ENCODE results near the gene GALP.
"Not testable (repeated sequence)": the region's sequence is repeated elsewhere in the genome, so short reads cannot be mapped to it uniquely, and the experiment has no call there.

Gene GALP

DNA sequence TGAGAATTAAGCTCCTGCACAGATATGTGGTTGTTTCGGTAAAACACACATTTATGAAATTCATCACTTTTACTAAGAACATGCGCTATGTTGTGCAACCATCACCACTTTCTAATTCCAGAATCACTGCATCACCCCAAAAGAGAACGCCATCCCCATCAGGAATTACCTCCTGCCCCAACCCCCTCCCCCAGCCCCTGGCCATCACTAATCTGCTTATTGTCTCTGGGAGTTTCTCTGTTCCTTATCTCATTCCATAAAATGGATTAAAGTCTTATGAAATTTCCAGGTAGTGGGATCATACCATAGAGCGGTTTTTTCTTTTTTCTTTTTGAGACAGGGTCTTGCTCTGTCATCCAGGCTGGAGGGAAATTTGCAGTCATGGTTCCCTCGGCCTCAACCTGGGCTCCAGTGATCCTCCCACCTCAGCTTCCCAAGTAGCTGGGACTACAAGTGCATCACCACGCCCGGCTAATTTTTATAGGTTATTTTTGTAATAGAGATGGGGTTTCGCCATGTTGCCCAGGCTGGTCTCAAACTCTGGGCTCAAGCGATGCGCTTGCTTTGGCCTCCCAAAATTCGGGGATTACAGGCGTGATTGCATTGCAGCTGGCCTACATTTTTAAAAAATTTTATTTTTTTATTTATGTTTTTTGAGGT lies 18.3 kb downstream of the GALP start:
- no peak for DNase-seq

GRCh38 chr19:56197646-56198045 lies 21.8 kb downstream of the GALP start, which contains the start of gene ZSCAN5B:
Gene ZSCAN5B (minus strand): TSS chr19:56197783. CDS start chr19:56193052, 4,731 bp downstream.
- not testable (repeated sequence) for DNase-seq

DNA sequence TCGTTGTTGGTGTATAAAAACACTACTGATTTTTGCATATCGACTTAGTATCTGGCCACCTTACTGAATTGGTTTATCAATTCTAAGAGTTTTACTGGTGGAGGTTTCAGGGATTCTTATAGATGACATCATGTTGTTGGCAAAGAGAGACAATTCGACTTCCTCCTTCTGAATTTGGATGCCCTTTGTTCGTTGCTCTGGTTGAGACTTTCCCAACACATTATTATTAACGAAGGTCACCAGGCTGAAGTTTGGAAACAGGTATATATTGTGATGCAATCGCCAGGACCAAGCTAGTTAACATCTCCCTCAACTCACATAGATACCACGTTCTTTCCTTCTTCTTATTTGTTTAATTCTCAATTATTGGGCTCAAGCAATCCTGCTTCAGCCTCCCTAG lies 23.9 kb downstream of the GALP start:
- no peak for DNase-seq

DNA sequence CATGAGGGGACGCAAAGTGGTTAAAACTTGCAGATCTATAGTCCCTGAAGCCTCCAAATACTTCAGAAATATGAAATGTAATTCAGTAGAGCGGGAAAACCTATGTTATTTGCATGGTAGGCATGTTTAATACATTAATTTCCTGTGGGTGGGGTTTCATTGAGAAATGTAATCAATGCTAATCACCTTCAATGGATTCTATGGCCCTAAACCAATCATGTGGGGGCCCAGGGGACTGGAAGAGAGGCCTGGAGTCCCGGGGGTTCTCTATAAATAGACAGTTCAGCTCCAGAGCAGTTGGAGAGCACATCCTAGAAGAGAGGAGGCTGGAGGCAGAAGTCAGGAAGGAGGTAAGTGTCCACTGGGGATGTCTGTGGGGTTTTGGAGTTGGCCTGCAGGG lies 26.2 kb downstream of the GALP start, which contains the start of gene ZSCAN5C:
Gene ZSCAN5C, plus strand, starts transcription at position 301 of the 400 bp plus-strand sequence. CDS start 3,641 bp downstream, outside the sequence.
- DNase-seq = no peak

DNA sequence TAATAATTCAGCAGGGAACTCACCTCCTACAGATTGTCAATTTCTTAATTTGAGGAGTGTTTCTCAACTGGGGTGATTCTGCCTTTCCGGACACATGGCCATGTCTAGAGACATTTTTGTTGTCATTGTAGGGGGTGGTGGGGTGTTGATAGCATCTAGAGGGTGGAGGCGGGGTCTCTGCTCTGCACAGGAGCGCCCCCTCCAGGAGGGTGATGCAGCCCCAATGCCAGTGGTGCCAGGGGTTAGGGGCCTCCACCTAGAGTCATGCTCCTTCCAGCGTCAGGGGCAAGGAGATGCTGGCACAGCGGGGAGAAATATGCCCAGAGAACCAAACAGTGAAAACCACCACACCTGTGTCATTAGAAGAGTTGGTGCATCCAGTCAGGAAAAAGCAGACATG lies 31.8 kb downstream of the GALP start:
- not testable (repeated sequence) for DNase-seq

GRCh38 chr19:56209091-56209490 lies 33.3 kb downstream of the GALP start:
- no peak for DNase-seq

DNA sequence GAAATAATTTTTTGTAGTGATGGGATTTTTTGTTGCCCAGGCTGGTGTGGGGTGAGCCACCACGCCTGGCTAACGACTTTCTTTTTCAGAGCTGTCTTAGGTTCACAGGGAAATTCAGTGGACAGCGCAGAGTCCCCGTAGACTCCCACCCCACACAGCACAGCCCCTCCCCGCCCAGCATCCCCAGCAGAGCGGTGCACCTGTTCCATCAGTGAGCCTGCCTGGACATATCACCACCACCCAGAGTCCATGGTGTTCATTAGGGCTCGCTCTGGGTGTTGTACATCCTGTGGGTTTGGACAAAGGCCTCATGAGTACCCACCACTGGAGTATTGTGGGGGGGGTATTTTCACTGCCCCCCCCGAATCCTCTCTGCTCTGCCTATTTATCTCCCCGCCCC lies 34.2 kb downstream of the GALP start:
- not testable (repeated sequence) for DNase-seq

- no peak for DNase-seq
Measured at GRCh38 chr19:56211718-56212117, 35.9 kb downstream of the GALP start.

DNA sequence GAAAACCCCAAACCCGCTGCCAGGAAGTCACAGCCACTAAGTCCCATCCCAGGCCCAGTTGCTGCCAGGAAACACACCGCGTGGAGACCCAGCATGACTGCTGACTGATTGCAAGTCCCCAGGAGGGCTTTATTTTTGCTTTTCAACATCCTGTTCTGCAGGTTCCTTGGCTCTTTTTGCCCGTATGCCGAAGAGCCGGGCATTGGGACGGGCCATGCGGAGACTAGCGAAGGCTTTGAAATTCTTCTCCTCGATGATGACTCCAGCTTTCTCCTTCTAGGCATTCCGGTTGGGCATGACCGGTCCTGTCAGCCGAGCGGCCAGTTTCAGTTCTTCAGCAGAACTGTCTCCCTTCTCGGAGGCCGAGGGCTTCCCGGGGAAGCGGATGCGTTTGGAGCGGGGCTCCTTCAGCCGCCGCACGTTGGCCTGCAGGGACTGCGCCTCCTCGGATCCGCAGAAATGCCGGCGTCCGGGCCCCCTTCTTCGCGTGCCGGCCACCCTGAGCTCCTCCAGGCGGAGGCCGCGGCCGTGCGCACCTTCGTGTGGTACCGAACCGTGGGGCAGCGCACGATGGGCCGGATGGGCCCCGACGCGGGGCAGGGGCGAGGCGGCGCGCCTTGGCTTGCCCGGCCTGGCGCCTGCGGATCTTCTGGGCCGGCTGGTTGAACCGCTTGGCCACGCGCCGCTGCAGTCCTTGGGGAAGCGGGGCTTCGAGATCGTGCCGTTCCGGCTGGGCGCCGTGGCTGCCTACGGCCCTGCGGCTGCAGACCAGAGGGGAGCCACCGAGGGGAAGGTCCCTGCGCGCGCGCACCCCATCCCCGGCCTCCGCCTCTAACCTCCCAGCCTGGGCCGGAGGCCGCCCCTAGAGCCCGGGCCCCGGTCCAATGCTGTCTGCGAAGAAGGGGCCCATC lies 41.5 kb downstream of the GALP start:
- no peak for DNase-seq

- DNase-seq = no peak
Measured at GRCh38 chr19:56218961-56219360, 43.2 kb downstream of the GALP start.

- DNase-seq = not testable (repeated sequence)
Measured at GRCh38 chr19:56221442-56221841, 45.6 kb downstream of the GALP start.

DNA sequence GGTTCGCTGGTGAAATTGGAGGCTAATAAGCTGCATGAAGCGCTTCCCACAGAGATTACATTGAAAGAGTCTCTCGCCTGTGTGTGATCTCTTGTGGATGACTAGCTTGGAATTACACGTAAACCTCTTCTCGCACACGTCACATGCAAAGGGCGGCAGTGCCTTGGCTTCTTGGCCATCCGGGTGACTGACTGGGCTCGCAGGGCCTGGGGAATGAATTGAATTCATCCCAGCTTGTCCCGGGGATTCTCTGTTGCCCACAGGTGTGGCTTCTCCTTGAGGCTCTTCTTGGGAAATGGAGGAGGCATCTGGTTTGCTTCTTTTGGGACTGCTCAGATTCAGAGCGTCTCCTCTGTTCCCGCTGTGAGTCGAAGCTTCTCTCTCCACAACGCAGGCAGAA lies 46.0 kb downstream of the GALP start:
- no peak for DNase-seq

DNA sequence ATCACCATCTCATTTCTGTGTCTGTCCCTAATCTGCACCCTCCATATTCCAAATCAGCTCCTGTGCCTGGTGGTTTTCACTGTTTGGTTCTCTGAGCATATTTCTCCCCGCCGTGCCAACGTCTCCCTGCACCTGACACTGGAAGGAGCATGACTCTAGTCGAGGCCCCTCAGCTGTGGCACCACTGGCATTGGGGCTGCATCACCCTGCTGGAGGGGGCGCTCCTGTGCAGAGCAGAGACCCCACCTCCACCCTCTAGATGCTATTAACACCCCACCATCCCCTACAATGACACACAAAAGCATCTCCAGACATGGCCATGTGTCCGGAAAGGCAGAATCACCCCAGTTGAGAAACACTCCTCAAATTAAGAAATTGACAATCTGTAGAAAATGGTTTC lies 47.1 kb downstream of the GALP start:
- no peak for DNase-seq

DNA sequence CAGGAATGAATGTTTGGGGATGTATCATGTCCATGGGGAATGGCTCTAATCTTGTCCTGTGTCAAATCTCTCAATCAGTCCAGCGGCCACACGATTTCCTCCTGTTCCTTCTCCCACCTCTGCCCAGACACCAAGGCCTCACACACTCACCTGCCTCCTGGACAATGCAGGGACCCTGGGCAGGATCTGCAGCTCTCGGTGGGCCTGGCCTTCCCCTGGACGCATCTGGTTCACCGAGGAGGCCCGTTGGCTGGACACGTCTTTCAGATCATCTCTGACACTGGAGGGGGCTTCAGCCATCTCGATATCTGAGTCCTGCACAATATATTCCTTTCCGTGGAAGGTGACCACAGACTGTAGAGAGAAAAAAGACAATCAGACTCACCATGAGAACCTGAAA lies 47.7 kb downstream of the GALP start:
- DNase-seq = no peak

Measured in activated CD8-positive, alpha-beta memory T cell treated with anti-CD3 and anti-CD28 coated beads, Interleukin-2, amount 50 U/mL, for 48 hours (primary cell).